SK-N-SH (cell line): ENCODE measurements around the gene EPS8L2. TPM values are rescaled to one million over a fixed set of nuclear protein-coding genes. Genes with fewer than 3 reads are reported as not detected.

Source experiments
- CTCF ChIA-PET: fragments of 300-600, 350-600 bp; formaldehyde crosslinking; extraction: SDS; loops from one replicate; lab custom pipeline; 2021; lab: Yijun Ruan, JAX
- POLR2A ChIA-PET: fragments of 350-600 bp; sonication (Branson Sonifier 250); formaldehyde crosslinking; extraction: SDS; loops from one replicate; lab custom pipeline; 2020; ENCODE audit warnings: antibody characterized with exemption, inconsistent platforms; lab: Yijun Ruan, JAX
- DNase-seq: peaks from one replicate; pipeline ENCODE4 v3.0.0; 2012
- H2AFZ ChIP-seq: fragments of 200-600 bp; sonication (generic); 2 replicates; pipeline ENCODE4 v1.8.1; 2016; ENCODE audit warnings: antibody characterized with exemption, mild to moderate bottlenecking, low read depth
- H3F3A ChIP-seq: fragments of 200-600 bp; sonication (generic); replicated peaks from 2 replicates; pipeline ENCODE3; 2016; ENCODE audit warnings: antibody characterized with exemption, mild to moderate bottlenecking; ENCODE audit not compliant: insufficient read depth
- H3K27ac ChIP-seq, 2 experiments: fragments of 200-500 bp in 1 of 2; fragments of 200-600 bp in 1 of 2; sonication (Bioruptor generic) in 1 of 2; sonication (generic), shearing (Covaris generic) in 1 of 2; 2 replicates each; pipeline versions ENCODE4 v1.5.1 to v1.6.1; 2014 to 2016; ENCODE audit warnings: low read depth in 2 of 2, inconsistent platforms in 1 of 2, low read length in 1 of 2, mild to moderate bottlenecking in 1 of 2, mixed read lengths in 1 of 2
- H3K27me3 ChIP-seq: fragments of 200-600 bp; sonication (generic), shearing (Covaris generic); 2 replicates; pipeline ENCODE4 v1.6.1; 2016; ENCODE audit warnings: mixed run types; ENCODE audit not compliant: insufficient read depth
- H3K36me3 ChIP-seq, 2 experiments: fragments of 200-500 bp in 1 of 2; fragments of 200-600 bp in 1 of 2; sonication (Bioruptor generic) in 1 of 2; sonication (generic) in 1 of 2; replicated peaks in 1 of 2; 2 replicates each; pipeline versions ENCODE3 to v1.5.1; 2014 to 2016; ENCODE audit warnings: low read length in 1 of 2, mild to moderate bottlenecking in 1 of 2; ENCODE audit not compliant: insufficient read depth in 2 of 2, control insufficient read depth in 1 of 2
- H3K4me1 ChIP-seq, 2 experiments: fragments of 200-500 bp in 1 of 2; fragments of 200-600 bp in 1 of 2; sonication (Bioruptor generic) in 1 of 2; sonication (generic), shearing (Covaris generic) in 1 of 2; 2 replicates each; pipeline versions ENCODE4 v1.5.1 to v1.6.1; 2014 to 2016; ENCODE audit warnings: low read depth in 1 of 2, low read length in 1 of 2, mixed run types in 1 of 2; ENCODE audit not compliant: insufficient read depth in 2 of 2, control insufficient read depth in 1 of 2
- H3K4me2 ChIP-seq: fragments of 200-600 bp; sonication (generic), shearing (Covaris generic); 2 replicates; pipeline ENCODE4 v1.6.1; 2017; ENCODE audit warnings: mixed run types
- H3K4me3 ChIP-seq, 2 experiments: fragments of 200-500 bp in 1 of 2; fragments of 200-600 bp in 1 of 2; sonication (Bioruptor generic) in 1 of 2; sonication (generic), shearing (Covaris generic) in 1 of 2; 2 replicates each; pipeline versions ENCODE4 v1.5.1 to v1.8.1; 2014 to 2016; ENCODE audit warnings: low read depth in 2 of 2, inconsistent platforms in 1 of 2, low read length in 1 of 2, mild to moderate bottlenecking in 1 of 2, mixed read lengths in 1 of 2, moderate library complexity in 1 of 2
- H3K79me2 ChIP-seq: fragments of 200-600 bp; sonication (generic); 2 replicates; pipeline ENCODE4 v1.8.1; 2017; ENCODE audit warnings: mild to moderate bottlenecking; ENCODE audit not compliant: insufficient read depth
- H3K9ac ChIP-seq: fragments of 200-600 bp; sonication (generic); 2 replicates; pipeline ENCODE4 v1.6.1; 2017; ENCODE audit warnings: mixed run types
- H3K9me2 ChIP-seq: fragments of 200-600 bp; sonication (generic); 2 replicates; pipeline ENCODE4 v1.6.1; 2017; ENCODE audit warnings: mixed run types
- H3K9me3 ChIP-seq: fragments of 200-600 bp; sonication (generic); 2 replicates; pipeline ENCODE4 v1.6.1; 2017; ENCODE audit warnings: mixed run types, mild to moderate bottlenecking, moderate library complexity
- H4K20me1 ChIP-seq: fragments of 200-600 bp; sonication (generic); 2 replicates; pipeline ENCODE4 v1.6.1; 2017; ENCODE audit warnings: mild to moderate bottlenecking, mixed run types; ENCODE audit not compliant: insufficient read depth
- CHD2 ChIP-seq: fragments of 150-350 bp; IDR thresholded peaks from 2 replicates; pipeline ENCODE4 v1.6.1; 2018; ENCODE audit warnings: low read length; ENCODE audit not compliant: partially characterized antibody
- ELF1 ChIP-seq: IDR thresholded peaks from 2 replicates; pipeline ENCODE4 v1.4.0; 2012
- EP300 ChIP-seq, 2 experiments: IDR thresholded peaks; 2 replicates each; pipeline versions ENCODE4 v1.4.0 to v1.6.1; 2012; ENCODE audit warnings: borderline replicate concordance in 1 of 2, low read depth in 1 of 2, low read length in 1 of 2
- EZH2phosphoT487 ChIP-seq: fragments of 200-600 bp; sonication (generic); IDR thresholded peaks from 2 replicates; pipeline ENCODE4 v1.6.1; 2017; ENCODE audit warnings: low read depth, mixed run types, mild to moderate bottlenecking, antibody characterized with exemption, moderate library complexity, borderline replicate concordance
- FOSL2 ChIP-seq: IDR thresholded peaks from 2 replicates; pipeline ENCODE4 v1.4.0; 2012; ENCODE audit warnings: low read depth, mild to moderate bottlenecking, moderate library complexity, borderline replicate concordance
- GABPA ChIP-seq: IDR thresholded peaks from 2 replicates; pipeline ENCODE4 v1.4.0; 2012; ENCODE audit warnings: low read depth, mild to moderate bottlenecking
- POLR2AphosphoS5 ChIP-seq: IDR thresholded peaks from 2 replicates; pipeline ENCODE4 v1.6.1; 2012; ENCODE audit warnings: low read depth, low read length
- RAD21 ChIP-seq: IDR thresholded peaks from 2 replicates; pipeline ENCODE4 v1.6.1; 2012; ENCODE audit warnings: mild to moderate bottlenecking, low read length
- RCOR1 ChIP-seq: fragments of 150-350 bp; IDR thresholded peaks from 2 replicates; pipeline ENCODE4 v1.6.1; 2017; ENCODE audit warnings: antibody characterized with exemption, low read length
- RFX5 ChIP-seq: IDR thresholded peaks from 2 replicates; pipeline ENCODE4 v1.6.1; 2012; ENCODE audit warnings: mild to moderate bottlenecking, improper control_type of control experiment, low read length
- RXRA ChIP-seq: IDR thresholded peaks from 2 replicates; pipeline ENCODE4 v1.4.0; 2012; ENCODE audit warnings: low read depth, mild to moderate bottlenecking, borderline replicate concordance
- SMC3 ChIP-seq: IDR thresholded peaks from 2 replicates; pipeline ENCODE4 v1.6.1; 2012; ENCODE audit warnings: low read depth, low read length, improper control_type of control experiment
- TAF1 ChIP-seq: IDR thresholded peaks from 2 replicates; pipeline ENCODE4 v1.6.1; 2012; ENCODE audit warnings: low read depth, mild to moderate bottlenecking, low read length, moderate library complexity, borderline replicate concordance
- TEAD4 ChIP-seq: IDR thresholded peaks from 2 replicates; pipeline ENCODE4 v1.4.0; 2012; ENCODE audit warnings: mild to moderate bottlenecking, borderline replicate concordance; ENCODE audit not compliant: insufficient read depth
- YY1 ChIP-seq: IDR thresholded peaks from 2 replicates; pipeline ENCODE4 v1.4.0; 2012; ENCODE audit warnings: low read depth, mild to moderate bottlenecking
- WGBS: methylation state at CpG from one replicate; pipeline ENCODE4 v1.1.6; 2017; ENCODE audit warnings: low lambda C conversion rate; 5-methylcytosine and 5-hydroxymethylcytosine counted together
- polyA plus RNA-seq, 3 experiments: library from polyadenylated mRNA; depleted of rRNA; stranded (reverse); fragments of >200 nt; gene quantifications; 2 replicates each; pipeline ENCODE4 v1.2.3, GENCODE V29; 2012
- TF ChIP-seq, protein P1 (sequence below): IDR thresholded peaks from 2 replicates; pipeline ENCODE4 v1.4.0; 2012; ENCODE audit warnings: low read depth, borderline replicate concordance
- TF ChIP-seq, protein P2 (sequence below): IDR thresholded peaks from 2 replicates; pipeline ENCODE4; 2012
- TF ChIP-seq, protein P3 (sequence below): fragments of 150-350 bp; IDR thresholded peaks from 2 replicates; pipeline ENCODE4 v1.6.1; 2016; ENCODE audit warnings: mild to moderate bottlenecking, low read depth, low read length
- TF ChIP-seq, protein P4 (sequence below): IDR thresholded peaks from 2 replicates; pipeline ENCODE4 v1.4.0; 2012; ENCODE audit warnings: low read depth
- TF ChIP-seq, protein P5 (sequence below): fragments of 200-600 bp; sonication (generic); IDR thresholded peaks from 2 replicates; pipeline ENCODE4 v1.6.1; 2017; ENCODE audit warnings: antibody characterized with exemption, mild to moderate bottlenecking, moderate library complexity

EPS8L2 gene
- polyA plus RNA-seq, 1 of the 3 experiments (the other 2 are of a cell fraction), result 0.74 TPM

DNA sequence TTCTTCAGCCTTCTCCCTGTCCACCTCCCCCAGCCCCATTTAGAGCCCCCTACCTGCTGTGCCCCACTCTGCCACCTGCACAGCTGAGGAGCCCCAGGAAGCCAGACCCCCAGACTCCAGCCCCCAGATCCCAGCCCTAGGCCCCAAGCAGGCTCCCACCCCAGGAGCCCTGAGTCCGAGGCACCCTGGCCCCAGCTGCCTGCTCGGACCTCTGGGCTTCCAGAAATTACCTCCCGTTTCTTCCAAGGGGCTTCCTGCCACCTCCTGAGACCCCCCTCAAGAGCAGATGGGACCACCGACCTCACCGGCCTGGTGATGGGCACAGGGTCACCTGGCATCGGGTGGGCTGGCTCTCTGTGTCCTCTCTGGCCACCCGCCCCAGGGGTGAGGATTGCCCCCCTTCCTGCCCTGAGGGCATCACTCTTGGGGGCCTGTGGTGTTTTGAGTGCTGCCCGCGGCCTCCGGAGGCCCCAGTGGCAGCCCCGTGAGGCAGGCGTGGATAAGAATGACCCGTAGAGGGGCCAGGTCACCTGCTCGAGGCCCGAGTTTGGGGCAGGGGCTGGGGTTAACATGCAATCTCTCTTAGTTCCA is 23.0 kb downstream of the EPS8L2 start:
- POLR2A ChIA-PET, result interaction anchor here (0.6 kb wide), 1 partner anchor 105 kb away, joined by 4 read pairs; no protein-coding TSS in a partner anchor
- CTCF ChIA-PET, result interaction anchor here (0.5 to 11.8 kb wide), 20 partner anchors 8 to 180 kb away, joined by 3 to 150 read pairs (median 8); partner anchors contain the start of genes DEAF1, EPS8L2, TALDO1 and TMEM80

More for the DNA sequence above, 23.0 kb downstream of the EPS8L2 start:
- no peak overlapping the region for H3K4me3 ChIP-seq
- H3F3A ChIP-seq, result peaks cover 9% of the 10 kb centered on the region
- H3K27ac ChIP-seq, result no peak overlapping the region
- H3K9ac ChIP-seq, result no peak overlapping the region
- H3K4me2 ChIP-seq, result no peak overlapping the region
- H4K20me1 ChIP-seq, result no peaks in the 10 kb centered on the region
- H2AFZ ChIP-seq, result no peak overlapping the region
- H3K36me3 ChIP-seq, result no peaks in the 10 kb centered on the region
- H3K79me2 ChIP-seq, result no peaks in the 10 kb centered on the region
- no peaks in the 10 kb centered on the region for H3K9me2 ChIP-seq
- H3K9me3 ChIP-seq, result no peaks in the 10 kb centered on the region
- peak; percentile 31 for DNase-seq
- TF ChIP-seq, protein P1, sequence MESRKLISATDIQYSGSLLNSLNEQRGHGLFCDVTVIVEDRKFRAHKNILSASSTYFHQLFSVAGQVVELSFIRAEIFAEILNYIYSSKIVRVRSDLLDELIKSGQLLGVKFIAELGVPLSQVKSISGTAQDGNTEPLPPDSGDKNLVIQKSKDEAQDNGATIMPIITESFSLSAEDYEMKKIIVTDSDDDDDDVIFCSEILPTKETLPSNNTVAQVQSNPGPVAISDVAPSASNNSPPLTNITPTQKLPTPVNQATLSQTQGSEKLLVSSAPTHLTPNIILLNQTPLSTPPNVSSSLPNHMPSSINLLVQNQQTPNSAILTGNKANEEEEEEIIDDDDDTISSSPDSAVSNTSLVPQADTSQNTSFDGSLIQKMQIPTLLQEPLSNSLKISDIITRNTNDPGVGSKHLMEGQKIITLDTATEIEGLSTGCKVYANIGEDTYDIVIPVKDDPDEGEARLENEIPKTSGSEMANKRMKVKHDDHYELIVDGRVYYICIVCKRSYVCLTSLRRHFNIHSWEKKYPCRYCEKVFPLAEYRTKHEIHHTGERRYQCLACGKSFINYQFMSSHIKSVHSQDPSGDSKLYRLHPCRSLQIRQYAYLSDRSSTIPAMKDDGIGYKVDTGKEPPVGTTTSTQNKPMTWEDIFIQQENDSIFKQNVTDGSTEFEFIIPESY, result no peak
- no peak for TF ChIP-seq TEAD4
- TF ChIP-seq SMC3, result no peak
- TF ChIP-seq EP300 (IDR thresholded peaks at IDR 0.05; ENCODE audit: borderline replicate concordance in 1 of 2, low read depth in 1 of 2, low read length in 1 of 2), result no peak
- TF ChIP-seq ELF1, result no peak
- no peak for TF ChIP-seq YY1
- TF ChIP-seq RXRA, result no peak
- no peak for TF ChIP-seq GABPA
- TF ChIP-seq RFX5, result no peak
- no peak for TF ChIP-seq RCOR1
- no peak for TF ChIP-seq POLR2AphosphoS5
- TF ChIP-seq, protein P2, sequence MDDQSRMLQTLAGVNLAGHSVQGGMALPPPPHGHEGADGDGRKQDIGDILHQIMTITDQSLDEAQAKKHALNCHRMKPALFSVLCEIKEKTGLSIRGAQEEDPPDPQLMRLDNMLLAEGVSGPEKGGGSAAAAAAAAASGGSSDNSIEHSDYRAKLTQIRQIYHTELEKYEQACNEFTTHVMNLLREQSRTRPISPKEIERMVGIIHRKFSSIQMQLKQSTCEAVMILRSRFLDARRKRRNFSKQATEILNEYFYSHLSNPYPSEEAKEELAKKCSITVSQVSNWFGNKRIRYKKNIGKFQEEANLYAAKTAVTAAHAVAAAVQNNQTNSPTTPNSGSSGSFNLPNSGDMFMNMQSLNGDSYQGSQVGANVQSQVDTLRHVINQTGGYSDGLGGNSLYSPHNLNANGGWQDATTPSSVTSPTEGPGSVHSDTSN, result no peak
- TF ChIP-seq, protein P3, sequence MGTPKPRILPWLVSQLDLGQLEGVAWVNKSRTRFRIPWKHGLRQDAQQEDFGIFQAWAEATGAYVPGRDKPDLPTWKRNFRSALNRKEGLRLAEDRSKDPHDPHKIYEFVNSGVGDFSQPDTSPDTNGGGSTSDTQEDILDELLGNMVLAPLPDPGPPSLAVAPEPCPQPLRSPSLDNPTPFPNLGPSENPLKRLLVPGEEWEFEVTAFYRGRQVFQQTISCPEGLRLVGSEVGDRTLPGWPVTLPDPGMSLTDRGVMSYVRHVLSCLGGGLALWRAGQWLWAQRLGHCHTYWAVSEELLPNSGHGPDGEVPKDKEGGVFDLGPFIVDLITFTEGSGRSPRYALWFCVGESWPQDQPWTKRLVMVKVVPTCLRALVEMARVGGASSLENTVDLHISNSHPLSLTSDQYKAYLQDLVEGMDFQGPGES, result no peak
- no peak for TF ChIP-seq CHD2
- TF ChIP-seq EZH2phosphoT487, result no peak
- TF ChIP-seq, protein P4, sequence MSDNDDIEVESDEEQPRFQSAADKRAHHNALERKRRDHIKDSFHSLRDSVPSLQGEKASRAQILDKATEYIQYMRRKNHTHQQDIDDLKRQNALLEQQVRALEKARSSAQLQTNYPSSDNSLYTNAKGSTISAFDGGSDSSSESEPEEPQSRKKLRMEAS, result no peak
- TF ChIP-seq FOSL2, result no peak
- TF ChIP-seq, protein P5, sequence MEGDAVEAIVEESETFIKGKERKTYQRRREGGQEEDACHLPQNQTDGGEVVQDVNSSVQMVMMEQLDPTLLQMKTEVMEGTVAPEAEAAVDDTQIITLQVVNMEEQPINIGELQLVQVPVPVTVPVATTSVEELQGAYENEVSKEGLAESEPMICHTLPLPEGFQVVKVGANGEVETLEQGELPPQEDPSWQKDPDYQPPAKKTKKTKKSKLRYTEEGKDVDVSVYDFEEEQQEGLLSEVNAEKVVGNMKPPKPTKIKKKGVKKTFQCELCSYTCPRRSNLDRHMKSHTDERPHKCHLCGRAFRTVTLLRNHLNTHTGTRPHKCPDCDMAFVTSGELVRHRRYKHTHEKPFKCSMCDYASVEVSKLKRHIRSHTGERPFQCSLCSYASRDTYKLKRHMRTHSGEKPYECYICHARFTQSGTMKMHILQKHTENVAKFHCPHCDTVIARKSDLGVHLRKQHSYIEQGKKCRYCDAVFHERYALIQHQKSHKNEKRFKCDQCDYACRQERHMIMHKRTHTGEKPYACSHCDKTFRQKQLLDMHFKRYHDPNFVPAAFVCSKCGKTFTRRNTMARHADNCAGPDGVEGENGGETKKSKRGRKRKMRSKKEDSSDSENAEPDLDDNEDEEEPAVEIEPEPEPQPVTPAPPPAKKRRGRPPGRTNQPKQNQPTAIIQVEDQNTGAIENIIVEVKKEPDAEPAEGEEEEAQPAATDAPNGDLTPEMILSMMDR, result no peak
- TF ChIP-seq RAD21, result no peak
- TF ChIP-seq TAF1, result no peak
- peaks cover 0 to 10% of the 10 kb centered on the region in 2 experiments; a peak in 1 of 4 replicates for H3K4me1 ChIP-seq
- 62% methylated on average over 6 of the region's 15 CpGs for WGBS
- peaks cover 11% of the 10 kb centered on the region; the same call in 1 of the 2 replicates for H3K27me3 ChIP-seq
